Right atrium auricular region (tissue), 2 donors: ENCODE data around the gene CDKAL1. TPM values are rescaled to one million over a fixed set of nuclear protein-coding genes. Genes with fewer than 3 reads are reported as not detected.
"Not testable (repeated sequence)": the region's sequence is repeated elsewhere in the genome, so short reads cannot be mapped to it uniquely, and the experiment has no call there.

Experiments
- DNase-seq: peaks from one replicate; pipeline ENCODE4 v3.0.0-alpha.2; 2019; ENCODE audit warnings: low spot score
- H3K27ac ChIP-seq, 2 donors: fragments of 200-600 bp; sonication (generic); 1 replicate in 1 of 2; 2 replicates in 1 of 2; pipeline ENCODE4 v1.5.1; 2016 to 2019
- H3K27me3 ChIP-seq, 2 donors: fragments of 200-600 bp; sonication (generic); one replicate each; pipeline versions ENCODE4 v1.5.1 to v1.6.0; 2017 to 2019
- H3K36me3 ChIP-seq: fragments of 200-600 bp; sonication (generic); one replicate; pipeline ENCODE4 v1.5.1; 2016
- H3K4me1 ChIP-seq, 2 donors: fragments of 200-600 bp; sonication (generic); one replicate each; pipeline versions ENCODE4 v1.5.1 to v1.6.0; 2017 to 2019
- H3K4me3 ChIP-seq, 2 donors: fragments of 200-600 bp; sonication (generic); 1 replicate in 1 of 2; 2 replicates in 1 of 2; pipeline ENCODE4 v1.5.1; 2017 to 2019; ENCODE audit warnings: mild to moderate bottlenecking in 1 of 2, moderate library complexity in 1 of 2
- H3K9me3 ChIP-seq, 2 donors: fragments of 200-600 bp; sonication (generic); one replicate each; pipeline ENCODE4 v1.5.1; 2019
- total RNA-seq, 2 donors: library from RNA; depleted of rRNA; stranded (reverse); fragments of >200 nt; gene quantifications; one replicate each; pipeline ENCODE4 v1.1.0, GENCODE V29; 2016
- TF ChIP-seq, protein P1 (sequence below), 2 donors: fragments of 200-600 bp; sonication (generic); IDR thresholded peaks; one replicate each; pipeline ENCODE4 v1.5.1; 2019; ENCODE audit warnings: antibody characterized with exemption in 2 of 2

Gene CDKAL1
- total RNA-seq, 2 donors from 2014 or later = 8.8 to 10.5 TPM

DNA sequence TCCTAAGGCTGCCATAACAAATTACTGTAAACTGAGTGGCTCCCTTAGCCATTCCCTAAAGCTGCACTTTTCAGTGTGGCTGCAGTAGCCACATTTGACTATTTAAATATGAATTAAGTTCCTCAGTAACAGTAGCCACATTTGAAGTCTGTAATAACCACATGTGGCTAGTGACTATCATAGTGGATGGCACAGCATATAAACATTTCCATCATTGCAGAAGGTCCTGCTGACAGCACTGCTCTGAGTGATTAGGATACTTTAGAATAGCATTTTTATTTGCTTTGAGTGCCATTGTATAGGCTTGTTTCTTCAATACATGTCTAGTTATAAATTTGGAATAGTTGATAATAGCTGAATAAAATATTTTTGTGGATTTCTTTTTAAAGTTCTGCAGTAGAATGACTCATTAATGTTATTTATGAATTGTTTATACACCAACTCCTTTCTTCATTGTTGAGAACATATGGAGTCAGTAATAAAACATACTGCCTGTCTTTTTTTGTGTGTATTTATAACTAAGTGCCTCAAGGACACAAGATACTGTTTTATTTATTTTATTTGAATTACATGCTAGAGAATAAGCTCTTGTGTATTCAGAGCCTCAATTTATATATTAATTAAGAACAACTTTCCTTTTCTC, 217.2 kb downstream of the CDKAL1 start:
- Histone ChIP-seq H3K36me3 (no peaks in the 10 kb centered on the region), H3K27me3 (no peaks in the 10 kb centered on the region), H3K9me3 (no peaks in the 10 kb centered on the region), H3K27ac (no peak overlapping the region), H3K4me3 (no peak overlapping the region), H3K4me1 (no peaks in the 10 kb centered on the region)
- DNase-seq = no peak
- TF ChIP-seq, protein P1, sequence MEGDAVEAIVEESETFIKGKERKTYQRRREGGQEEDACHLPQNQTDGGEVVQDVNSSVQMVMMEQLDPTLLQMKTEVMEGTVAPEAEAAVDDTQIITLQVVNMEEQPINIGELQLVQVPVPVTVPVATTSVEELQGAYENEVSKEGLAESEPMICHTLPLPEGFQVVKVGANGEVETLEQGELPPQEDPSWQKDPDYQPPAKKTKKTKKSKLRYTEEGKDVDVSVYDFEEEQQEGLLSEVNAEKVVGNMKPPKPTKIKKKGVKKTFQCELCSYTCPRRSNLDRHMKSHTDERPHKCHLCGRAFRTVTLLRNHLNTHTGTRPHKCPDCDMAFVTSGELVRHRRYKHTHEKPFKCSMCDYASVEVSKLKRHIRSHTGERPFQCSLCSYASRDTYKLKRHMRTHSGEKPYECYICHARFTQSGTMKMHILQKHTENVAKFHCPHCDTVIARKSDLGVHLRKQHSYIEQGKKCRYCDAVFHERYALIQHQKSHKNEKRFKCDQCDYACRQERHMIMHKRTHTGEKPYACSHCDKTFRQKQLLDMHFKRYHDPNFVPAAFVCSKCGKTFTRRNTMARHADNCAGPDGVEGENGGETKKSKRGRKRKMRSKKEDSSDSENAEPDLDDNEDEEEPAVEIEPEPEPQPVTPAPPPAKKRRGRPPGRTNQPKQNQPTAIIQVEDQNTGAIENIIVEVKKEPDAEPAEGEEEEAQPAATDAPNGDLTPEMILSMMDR (IDR thresholded peaks at IDR 0.05) = no peak

DNA sequence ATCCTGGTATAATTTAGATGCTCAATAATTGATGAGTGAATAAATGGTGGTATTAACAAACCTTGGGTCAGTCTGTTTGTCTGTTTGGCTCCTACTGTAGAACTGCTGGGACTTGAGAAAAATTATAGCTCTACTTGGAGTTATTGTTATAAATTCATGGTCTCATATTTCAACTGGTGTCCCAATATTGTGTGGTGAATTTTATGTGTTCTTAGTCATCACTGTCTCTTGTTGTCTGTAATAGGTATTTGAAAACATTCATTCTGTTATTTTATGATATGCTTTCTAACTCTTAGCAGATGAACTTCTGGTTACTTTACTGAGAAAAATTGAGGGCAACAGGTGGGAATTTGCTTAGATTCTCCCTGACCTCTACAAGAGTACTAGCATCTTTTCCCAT, 221.4 kb downstream of the CDKAL1 start:
- no peaks in the 10 kb centered on the region for H3K4me1 ChIP-seq
- H3K36me3 ChIP-seq = no peaks in the 10 kb centered on the region
- no peaks in the 10 kb centered on the region for H3K27me3 ChIP-seq
- H3K4me3 ChIP-seq = no peak overlapping the region
- H3K27ac ChIP-seq = no peak overlapping the region
- no peak for DNase-seq
- H3K9me3 ChIP-seq = no peaks in the 10 kb centered on the region
- TF ChIP-seq, protein P1 (IDR thresholded peaks at IDR 0.05) = no peak

DNA sequence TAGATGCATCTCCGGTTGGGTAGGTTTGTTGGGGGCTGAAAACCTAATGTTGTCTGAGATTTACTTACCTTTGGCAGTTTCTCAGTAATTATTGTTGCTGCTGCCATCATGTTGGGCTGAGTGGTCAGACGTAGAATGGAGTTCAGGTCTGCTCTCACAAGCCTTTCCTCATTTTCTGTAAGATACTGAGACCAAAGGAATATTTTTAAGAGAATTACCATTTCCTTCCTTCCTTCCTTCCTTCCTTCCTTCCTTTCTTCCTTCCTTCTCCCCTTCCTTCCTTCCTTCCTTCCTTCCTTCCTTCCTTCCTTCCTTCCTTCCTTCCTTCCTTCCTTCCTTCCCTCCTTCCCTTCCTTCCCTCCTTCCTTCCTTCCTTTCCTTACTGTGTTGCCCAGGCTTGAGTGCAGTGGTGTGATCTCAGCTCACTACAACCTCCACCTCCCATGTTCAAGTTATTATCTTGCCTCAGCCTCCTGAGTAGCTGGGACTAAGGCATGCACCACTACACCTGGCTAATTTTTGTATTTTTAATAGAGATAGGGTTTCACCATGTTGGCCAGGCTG, 222.4 kb downstream of the CDKAL1 start:
- H3K27ac ChIP-seq, H3K36me3 ChIP-seq, H3K4me1 ChIP-seq, H3K27me3 ChIP-seq, DNase-seq, H3K9me3 ChIP-seq, H3K4me3 ChIP-seq: not testable (repeated sequence)

DNA sequence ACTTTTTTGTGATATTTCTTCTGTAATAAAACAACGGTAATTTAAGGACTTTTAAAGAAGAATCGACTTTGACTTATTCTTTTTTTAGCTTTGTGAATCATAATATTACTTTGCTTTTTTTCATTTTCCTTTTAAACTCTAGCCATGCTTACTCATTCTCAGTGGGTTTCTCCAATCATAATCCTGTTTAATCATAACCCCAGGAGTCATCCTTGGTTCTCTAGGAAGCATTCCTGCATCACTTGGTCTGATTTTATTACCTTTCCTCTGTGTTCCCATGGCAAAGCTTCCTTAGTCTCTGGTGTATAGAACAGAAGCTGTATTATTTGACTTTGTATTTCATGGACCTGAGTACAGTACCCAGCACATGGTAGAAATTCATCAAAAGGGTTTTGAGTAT, 223.5 kb downstream of the CDKAL1 start:
- DNase-seq = no peak
- TF ChIP-seq, protein P1 (IDR thresholded peaks at IDR 0.05) = no peak
- Histone ChIP-seq H3K4me1 (no peaks in the 10 kb centered on the region), H3K9me3 (no peaks in the 10 kb centered on the region), H3K4me3 (no peak overlapping the region), H3K27ac (no peak overlapping the region), H3K27me3 (no peaks in the 10 kb centered on the region), H3K36me3 (no peaks in the 10 kb centered on the region)

DNA sequence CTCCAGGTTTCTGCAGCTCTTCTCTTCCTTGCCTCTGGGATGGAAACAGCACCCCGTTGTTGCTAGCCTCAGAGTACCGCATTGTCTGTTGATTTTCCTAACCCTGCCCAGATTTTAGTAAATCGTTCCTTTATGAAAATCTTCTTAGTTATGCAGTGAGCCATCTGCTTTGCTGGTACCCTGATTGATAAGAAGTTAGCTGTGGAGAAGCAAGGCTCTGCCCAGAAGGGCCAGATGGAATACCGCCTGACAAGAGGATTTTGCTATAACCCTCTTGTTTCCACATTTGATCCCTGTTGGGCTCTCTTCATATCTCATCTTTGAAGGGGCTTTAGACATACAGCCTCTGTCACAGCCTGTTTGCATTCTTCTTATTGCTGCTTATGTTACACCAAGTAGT, 229.0 kb downstream of the CDKAL1 start:
- DNase-seq = no peak
- no peaks in the 10 kb centered on the region for H3K9me3 ChIP-seq
- H3K36me3 ChIP-seq = no peaks in the 10 kb centered on the region
- H3K4me3 ChIP-seq = no peak overlapping the region
- no peaks in the 10 kb centered on the region for H3K27me3 ChIP-seq
- H3K4me1 ChIP-seq = no peaks in the 10 kb centered on the region
- TF ChIP-seq, protein P1 (IDR thresholded peaks at IDR 0.05) = no peak
- no peak overlapping the region for H3K27ac ChIP-seq

DNA sequence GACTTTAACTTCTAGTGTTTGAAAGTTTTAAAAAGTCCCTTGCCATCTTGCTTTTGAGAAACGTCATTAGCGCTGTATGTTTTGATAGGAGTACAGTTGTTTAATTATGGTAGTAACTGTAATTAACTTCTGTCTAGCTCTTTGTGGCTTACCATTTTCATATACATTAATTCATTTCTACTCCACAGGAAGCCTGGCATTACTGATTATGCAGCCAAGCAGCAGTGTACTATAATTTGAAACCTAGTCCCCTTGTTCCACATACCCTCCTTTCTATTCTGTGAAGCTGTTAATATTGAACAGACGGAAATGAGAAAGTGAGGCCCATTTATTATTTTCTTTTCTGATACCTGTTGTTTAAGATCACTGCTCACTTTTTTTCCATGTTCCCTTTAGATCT, 235.4 kb downstream of the CDKAL1 start:
- Histone ChIP-seq H3K4me1 (no peaks in the 10 kb centered on the region), H3K27ac (no peak overlapping the region), H3K36me3 (no peaks in the 10 kb centered on the region), H3K27me3 (no peaks in the 10 kb centered on the region), H3K4me3 (no peak overlapping the region), H3K9me3 (no peaks in the 10 kb centered on the region)
- no peak for DNase-seq
- TF ChIP-seq, protein P1 (IDR thresholded peaks at IDR 0.05) = no peak
